Activated CD4-positive, alpha-beta T cell treated with anti-CD3 and anti-CD28 coated beads for 1 hour (primary cell): ENCODE data around the gene FDPS.
"Not testable (repeated sequence)": the region's sequence is repeated elsewhere in the genome, so short reads cannot be mapped to it uniquely, and the experiment has no call there.

ENCODE experiments used
- DNase-seq: peaks from one replicate; pipeline ENCODE4 v3.0.0-alpha.2; 2020

FDPS gene

GRCh38 chr1:155286544-155286943, 22.1 kb upstream of the FDPS start:
- no peak for DNase-seq

GRCh38 chr1:155287987-155288543, 20.6 kb upstream of the FDPS start:
- DNase-seq, result no peak

GRCh38 chr1:155291006-155291405, 17.7 kb upstream of the FDPS start:
- not testable (repeated sequence) for DNase-seq

GRCh38 chr1:155293086-155293749, 15.4 kb upstream of the FDPS start:
- no peak for DNase-seq

- no peak for DNase-seq
Observed at GRCh38 chr1:155294520-155295182, 14.0 kb upstream of the FDPS start.

DNA sequence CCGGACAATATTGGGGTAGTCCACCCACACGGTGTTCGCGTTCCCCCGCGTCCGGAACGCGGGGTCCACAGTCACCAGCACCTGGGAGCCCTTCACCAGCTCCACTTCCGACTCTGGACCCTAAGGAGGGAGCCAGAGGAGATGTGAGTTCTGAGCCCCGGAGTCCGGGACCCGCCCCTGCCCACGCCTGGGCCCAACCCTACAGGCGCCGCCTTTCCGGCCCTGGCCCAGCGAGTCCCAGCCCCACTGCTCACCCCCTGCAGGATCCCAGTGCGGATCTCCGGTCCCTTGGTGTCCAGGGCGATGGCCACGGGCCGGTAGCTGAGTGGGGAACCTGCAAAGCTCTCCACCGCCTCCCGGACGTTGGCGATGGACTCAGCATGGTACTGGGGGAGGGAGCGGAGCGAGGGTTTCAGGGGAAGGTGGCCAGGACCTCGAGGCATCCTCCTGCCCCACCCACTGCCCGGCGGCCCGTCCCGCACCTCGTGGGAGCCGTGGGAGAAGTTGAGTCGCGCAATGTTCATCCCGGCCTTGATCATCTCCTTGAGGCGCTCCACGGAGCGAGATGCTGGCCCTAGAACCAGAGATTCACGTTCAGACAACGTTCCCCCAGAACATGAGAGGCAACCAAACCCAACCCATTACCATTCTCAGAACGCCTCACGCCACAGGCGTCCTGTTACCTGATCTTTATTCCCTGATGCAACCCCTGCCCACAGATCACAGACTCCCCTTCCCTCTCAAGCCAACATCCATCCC, 13.3 kb upstream of the FDPS start:
- DNase-seq, result no peak

DNA sequence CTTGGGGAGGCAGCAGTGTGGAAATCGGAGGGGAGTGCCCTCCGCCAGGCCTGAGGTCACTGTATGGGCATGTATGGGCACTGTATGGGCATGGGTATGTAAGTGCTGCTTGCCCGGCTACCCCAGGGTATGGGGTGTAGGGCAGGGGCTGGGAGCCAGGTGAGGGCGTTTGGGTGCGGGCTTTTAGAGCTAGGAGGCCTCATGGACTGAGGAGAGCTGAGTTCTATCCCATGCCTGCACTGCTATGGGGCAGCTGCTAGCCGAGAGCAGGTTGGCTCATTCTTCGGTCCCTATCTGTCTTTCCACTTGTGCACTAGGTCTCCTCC, 12.8 kb upstream of the FDPS start:
- DNase-seq, result no peak

- DNase-seq, result no peak
Observed at GRCh38 chr1:155296661-155297060, 12.0 kb upstream of the FDPS start.

DNA sequence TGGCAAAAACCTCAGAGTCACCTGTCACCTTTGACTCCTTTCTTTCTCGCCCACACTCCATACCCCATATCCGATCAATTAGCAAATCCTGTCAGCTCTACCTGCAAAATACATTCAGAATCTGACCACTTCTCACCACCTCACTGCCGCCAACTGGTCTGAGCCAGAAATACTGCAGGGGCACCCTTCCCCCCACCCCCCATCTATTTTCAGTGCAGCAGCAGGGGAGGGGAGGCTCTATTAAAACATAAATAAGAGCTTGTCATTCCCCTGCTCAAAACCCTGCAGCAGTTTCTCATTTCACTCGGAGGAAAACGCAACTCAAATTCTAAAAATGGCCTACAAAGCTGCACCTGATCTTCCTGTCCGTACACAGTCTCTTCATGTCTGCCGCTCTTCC, 11.3 kb upstream of the FDPS start:
- DNase-seq, result no peak

DNA sequence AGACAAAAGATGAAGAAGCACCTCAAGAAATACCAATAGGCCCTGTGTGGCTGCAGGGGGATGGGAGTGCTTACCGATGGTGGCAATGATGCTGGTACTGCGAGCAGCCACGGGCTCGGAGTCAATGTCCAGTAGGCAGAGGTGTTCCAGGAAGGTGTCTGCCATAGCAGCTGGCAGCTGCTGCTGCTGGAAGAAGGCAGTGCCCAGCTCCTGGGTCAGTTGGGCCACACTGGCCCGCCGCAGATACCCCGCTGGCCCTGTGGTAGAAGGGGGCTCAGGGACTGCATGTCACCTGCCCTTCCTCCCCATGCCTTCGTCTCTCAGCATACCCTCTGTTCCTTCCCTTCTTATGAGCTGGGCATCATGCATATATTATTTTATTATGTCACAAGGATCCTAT, 8.6 kb upstream of the FDPS start:
- no peak for DNase-seq

GRCh38 chr1:155300553-155301329, 7.9 kb upstream of the FDPS start:
- DNase-seq, result no peak

GRCh38 chr1:155301342-155301841, 7.3 kb upstream of the FDPS start, which contains the start of gene PKLR:
Gene PKLR (minus strand): TSS chr1:155301438. CDS start chr1:155301395, 43 bp downstream.
- no peak for DNase-seq

DNA sequence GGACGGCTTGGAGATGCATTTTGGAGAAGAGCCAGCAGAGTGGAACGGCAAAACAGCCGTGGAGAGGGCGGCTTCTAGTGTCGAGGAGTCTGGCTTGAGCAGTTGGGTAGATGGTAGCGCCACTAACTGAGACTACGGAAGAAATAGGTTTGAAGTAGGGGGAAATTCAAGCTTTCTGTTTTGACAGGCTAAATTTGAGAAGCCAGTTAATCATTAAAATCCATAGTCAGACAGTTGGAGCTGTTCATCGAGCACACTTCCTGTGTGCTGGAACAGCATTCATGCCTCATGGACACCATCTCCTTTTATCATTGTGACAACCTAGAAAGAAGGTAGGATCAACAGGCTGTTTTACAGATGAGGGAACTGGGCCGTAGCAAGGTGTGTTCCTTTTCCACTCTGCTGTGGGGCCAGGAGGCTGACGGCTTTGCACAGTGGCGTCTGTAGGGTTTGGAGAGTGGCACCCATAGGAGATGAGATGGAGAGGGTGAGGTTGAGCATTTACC, 4.1 kb upstream of the FDPS start:
- no peak for DNase-seq

- no peak for DNase-seq
Observed at GRCh38 chr1:155305881-155306391, 2.7 kb upstream of the FDPS start.

GRCh38 chr1:155307247-155307740, 1.4 kb upstream of the FDPS start:
- no peak for DNase-seq

DNA sequence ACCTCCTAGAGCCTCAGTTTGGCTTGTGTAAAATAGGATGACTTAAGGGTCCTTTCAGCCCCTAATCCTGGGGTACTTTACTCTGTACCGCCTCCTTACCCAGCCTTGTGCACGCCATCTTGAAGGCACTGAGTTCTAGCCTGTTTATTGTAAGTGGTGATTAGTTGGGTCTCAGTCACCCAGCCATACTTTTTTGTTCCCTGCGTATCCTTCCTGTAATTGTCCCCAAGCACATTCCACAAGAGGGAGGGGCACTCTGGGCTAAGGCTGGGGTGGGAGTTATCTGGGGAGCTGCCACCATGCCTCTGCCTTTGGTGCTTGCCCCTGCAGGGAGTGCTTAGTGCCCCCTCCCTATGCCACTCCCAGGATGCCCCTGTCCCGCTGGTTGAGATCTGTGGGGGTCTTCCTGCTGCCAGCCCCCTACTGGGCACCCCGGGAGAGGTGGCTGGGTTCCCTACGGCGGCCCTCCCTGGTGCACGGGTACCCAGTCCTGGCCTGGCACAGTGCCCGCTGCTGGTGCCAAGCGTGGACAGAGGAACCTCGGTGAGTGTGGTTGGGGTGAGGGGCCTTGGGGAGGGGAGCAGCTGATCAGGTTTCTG, 856 bp downstream of the FDPS start:
- no peak for DNase-seq

DNA sequence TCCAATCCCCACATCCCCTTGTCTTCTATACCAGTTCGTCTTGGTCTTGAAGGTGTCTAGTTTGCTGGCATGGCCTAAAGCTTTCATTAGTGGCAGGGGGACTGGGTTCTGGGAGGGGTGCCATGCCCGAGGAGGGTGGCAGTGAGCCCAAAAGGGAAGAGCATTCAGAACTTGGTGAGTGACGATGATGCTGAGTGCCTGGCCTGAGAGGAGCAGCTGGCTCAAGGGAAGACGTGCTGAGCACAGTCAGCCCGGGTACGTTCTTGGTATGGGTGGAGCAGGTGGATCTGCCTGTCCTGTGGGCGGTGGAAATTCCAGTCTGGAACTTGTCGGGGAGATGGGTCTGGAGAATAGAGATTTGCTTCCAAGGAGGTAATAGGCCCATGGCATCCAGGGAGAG, 4.6 kb downstream of the FDPS start:
- DNase-seq, result no peak

DNA sequence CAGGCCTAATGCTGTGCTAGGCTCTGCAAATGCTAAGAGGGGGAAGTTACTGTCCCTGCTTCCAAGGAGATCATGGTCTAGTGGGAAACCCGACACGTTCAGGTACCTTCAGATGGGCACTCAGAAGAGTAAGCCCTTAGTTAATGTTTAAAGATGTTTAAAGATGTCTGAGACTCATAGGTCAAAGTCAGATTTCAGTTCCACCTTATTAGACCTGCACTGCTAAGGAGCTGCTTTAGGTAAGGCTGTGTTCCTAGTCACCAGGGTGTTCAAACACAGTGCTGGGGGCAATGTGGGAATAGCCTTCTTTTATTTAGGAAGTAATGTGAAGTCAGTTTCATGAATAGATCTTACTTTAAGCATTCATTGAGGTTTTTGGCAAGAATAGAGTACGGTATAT, 8.3 kb downstream of the FDPS start:
- no peak for DNase-seq

DNA sequence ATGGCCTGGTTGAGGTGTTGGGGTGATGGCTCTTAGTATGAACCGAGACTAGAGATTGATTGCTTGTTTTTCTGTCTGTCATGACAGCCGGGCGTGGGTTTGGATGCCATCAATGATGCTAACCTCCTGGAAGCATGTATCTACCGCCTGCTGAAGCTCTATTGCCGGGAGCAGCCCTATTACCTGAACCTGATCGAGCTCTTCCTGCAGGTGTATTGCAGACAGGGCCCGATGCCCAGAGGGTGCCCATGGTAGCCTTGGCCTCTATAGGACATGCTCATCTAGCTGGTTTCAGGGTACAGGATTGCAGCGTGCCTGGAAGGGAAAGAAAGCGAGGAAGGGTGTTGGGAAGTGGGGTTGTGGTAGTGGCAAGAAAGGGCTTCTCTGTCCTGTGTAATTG, 9.4 kb downstream of the FDPS start:
- no peak for DNase-seq

GRCh38 chr1:155319536-155319935, 10.9 kb downstream of the FDPS start:
- no peak for DNase-seq

DNA sequence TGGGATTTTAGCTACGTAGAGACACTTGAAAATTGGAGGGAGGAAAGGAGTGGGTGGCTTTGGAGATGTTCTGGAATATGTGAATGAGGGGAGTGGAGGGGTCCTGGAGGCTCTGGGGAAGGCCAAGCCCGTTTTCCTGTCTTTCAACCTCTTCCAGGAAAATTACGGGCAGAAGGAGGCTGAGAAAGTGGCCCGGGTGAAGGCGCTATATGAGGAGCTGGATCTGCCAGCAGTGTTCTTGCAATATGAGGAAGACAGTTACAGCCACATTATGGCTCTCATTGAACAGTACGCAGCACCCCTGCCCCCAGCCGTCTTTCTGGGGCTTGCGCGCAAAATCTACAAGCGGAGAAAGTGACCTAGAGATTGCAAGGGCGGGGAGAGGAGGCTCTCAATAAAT, 11.6 kb downstream of the FDPS start:
- no peak for DNase-seq
